ENCODE results near the gene GOLPH3L. TPM values are rescaled to one million over a fixed set of nuclear protein-coding genes. Genes with fewer than 3 reads are reported as not detected.

The GOLPH3L gene
- total and polyA plus RNA-seq, 2 of the 13 experiments (the other 11 are each of a cell fraction or from before 2014, with no cell fraction given) = 8.2 to 12.8 TPM

DNA sequence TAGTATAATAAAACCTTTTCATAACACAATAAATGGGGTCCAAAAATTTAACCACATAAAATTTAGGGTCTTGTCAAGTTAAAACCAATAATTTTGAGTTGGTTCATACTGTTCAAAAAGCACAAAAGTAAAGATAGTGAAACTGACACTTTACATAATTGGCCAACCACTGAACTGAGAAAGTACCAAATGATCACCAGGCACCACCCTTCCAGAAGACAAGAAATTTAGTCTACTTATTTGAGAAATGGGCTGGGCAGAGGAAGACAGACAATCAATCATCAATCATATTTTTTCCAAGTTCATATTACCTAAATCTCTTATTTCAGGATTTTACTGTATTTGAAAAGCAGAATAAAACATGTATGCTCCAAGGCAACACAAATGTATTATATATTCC is 6.5 kb upstream of the GOLPH3L start:
- no peaks in the 10 kb centered on the region for H3K36me3 ChIP-seq (replicated peaks in 1 of 2; ENCODE audit: control insufficient read depth in 1 of 2, insufficient read depth in 2 of 2, low read length in 2 of 2)
- H3K27me3 ChIP-seq (ENCODE audit: control insufficient read depth in 1 of 2, insufficient read depth in 2 of 2, low read length in 2 of 2) = no peaks in the 10 kb centered on the region; a peak in 1 of 5 replicates
- ChIA-PET CTCF (ENCODE audit: low intra/inter-chr PET ratio, low total read pairs) (no interaction called here), POLR2A (no interaction called here)
- no peak overlapping the region for H3K27ac ChIP-seq (ENCODE audit: extremely low read length, insufficient read depth, low read length)
- H3K4me2 ChIP-seq (ENCODE audit: low read depth, low read length) = no peak overlapping the region
- no peaks in the 10 kb centered on the region for H4K20me1 ChIP-seq (ENCODE audit: insufficient read depth, low read length)
- H3K4me3 ChIP-seq (replicated peaks in 1 of 3; ENCODE audit: insufficient read depth in 1 of 3, low read depth in 2 of 3, low read length in 3 of 3) = no peak overlapping the region
- H3K4me1 ChIP-seq (ENCODE audit: insufficient read depth, low read length) = peaks cover 9% of the 10 kb centered on the region; the same call in 1 of the 2 replicates
- no peak overlapping the region for H2AFZ ChIP-seq (ENCODE audit: low read length)
- TF ChIP-seq FOXM1 (CRISPR knock-in tag; IDR thresholded peaks at IDR 0.05) (no peak), KAT7 (CRISPR knock-in tag; IDR thresholded peaks at IDR 0.05; ENCODE audit: borderline replicate concordance) (no peak), ZBTB1 (CRISPR knock-in tag; IDR thresholded peaks at IDR 0.05; ENCODE audit: borderline replicate concordance) (no peak), CENPT (CRISPR knock-in tag; IDR thresholded peaks at IDR 0.05; ENCODE audit: low read depth) (no peak), AGO1 (IDR thresholded peaks at IDR 0.05; ENCODE audit: low read depth, low read length, poor library complexity, severe bottlenecking) (no peak), ZNF460 (CRISPR knock-in tag; IDR thresholded peaks at IDR 0.05; ENCODE audit: borderline replicate concordance) (no peak), ZNF572 (CRISPR knock-in tag; IDR thresholded peaks at IDR 0.05) (no peak), MTA1 (CRISPR knock-in tag; IDR thresholded peaks at IDR 0.05; ENCODE audit: borderline replicate concordance) (no peak), NBN (conservative IDR thresholded peaks at IDR 0.05) (no peak), ZNF615 (CRISPR knock-in tag; IDR thresholded peaks at IDR 0.05; ENCODE audit: borderline replicate concordance) (no peak)
- TF ChIP-seq, protein P1, sequence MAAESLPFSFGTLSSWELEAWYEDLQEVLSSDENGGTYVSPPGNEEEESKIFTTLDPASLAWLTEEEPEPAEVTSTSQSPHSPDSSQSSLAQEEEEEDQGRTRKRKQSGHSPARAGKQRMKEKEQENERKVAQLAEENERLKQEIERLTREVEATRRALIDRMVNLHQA (CRISPR knock-in tag; IDR thresholded peaks at IDR 0.05) = no peak
- TF ChIP-seq, protein P2, sequence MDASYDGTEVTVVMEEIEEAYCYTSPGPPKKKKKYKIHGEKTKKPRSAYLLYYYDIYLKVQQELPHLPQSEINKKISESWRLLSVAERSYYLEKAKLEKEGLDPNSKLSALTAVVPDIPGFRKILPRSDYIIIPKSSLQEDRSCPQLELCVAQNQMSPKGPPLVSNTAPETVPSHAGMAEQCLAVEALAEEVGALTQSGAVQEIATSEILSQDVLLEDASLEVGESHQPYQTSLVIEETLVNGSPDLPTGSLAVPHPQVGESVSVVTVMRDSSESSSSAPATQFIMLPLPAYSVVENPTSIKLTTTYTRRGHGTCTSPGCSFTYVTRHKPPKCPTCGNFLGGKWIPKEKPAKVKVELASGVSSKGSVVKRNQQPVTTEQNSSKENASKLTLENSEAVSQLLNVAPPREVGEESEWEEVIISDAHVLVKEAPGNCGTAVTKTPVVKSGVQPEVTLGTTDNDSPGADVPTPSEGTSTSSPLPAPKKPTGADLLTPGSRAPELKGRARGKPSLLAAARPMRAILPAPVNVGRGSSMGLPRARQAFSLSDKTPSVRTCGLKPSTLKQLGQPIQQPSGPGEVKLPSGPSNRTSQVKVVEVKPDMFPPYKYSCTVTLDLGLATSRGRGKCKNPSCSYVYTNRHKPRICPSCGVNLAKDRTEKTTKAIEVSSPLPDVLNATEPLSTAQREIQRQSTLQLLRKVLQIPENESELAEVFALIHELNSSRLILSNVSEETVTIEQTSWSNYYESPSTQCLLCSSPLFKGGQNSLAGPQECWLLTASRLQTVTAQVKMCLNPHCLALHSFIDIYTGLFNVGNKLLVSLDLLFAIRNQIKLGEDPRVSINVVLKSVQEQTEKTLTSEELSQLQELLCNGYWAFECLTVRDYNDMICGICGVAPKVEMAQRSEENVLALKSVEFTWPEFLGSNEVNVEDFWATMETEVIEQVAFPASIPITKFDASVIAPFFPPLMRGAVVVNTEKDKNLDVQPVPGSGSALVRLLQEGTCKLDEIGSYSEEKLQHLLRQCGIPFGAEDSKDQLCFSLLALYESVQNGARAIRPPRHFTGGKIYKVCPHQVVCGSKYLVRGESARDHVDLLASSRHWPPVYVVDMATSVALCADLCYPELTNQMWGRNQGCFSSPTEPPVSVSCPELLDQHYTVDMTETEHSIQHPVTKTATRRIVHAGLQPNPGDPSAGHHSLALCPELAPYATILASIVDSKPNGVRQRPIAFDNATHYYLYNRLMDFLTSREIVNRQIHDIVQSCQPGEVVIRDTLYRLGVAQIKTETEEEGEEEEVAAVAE (CRISPR knock-in tag; IDR thresholded peaks at IDR 0.05; ENCODE audit: borderline replicate concordance) = no peak
- TF ChIP-seq, protein P3, sequence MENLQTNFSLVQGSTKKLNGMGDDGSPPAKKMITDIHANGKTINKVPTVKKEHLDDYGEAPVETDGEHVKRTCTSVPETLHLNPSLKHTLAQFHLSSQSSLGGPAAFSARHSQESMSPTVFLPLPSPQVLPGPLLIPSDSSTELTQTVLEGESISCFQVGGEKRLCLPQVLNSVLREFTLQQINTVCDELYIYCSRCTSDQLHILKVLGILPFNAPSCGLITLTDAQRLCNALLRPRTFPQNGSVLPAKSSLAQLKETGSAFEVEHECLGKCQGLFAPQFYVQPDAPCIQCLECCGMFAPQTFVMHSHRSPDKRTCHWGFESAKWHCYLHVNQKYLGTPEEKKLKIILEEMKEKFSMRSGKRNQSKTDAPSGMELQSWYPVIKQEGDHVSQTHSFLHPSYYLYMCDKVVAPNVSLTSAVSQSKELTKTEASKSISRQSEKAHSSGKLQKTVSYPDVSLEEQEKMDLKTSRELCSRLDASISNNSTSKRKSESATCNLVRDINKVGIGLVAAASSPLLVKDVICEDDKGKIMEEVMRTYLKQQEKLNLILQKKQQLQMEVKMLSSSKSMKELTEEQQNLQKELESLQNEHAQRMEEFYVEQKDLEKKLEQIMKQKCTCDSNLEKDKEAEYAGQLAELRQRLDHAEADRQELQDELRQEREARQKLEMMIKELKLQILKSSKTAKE (CRISPR knock-in tag; IDR thresholded peaks at IDR 0.05; ENCODE audit: borderline replicate concordance) = no peak
- FAIRE-seq (no peak), DNase-seq (ENCODE audit: low spot score) (no peak), ATAC-seq (no peak)
- intact Hi-C loops (cut with micrococcal nuclease; ENCODE audit: unreplicated experiment) (no loop called here), in situ Hi-C loops (cut with HindIII; ENCODE audit: extremely low pct_ligation_motif_present, low pct_unique_long_range_greater_than_20kb) (no loop called here)
- no peaks in the 10 kb centered on the region for H3K79me2 ChIP-seq (ENCODE audit: insufficient read depth, low read length)
- no peaks in the 10 kb centered on the region for H3K9me3 ChIP-seq (ENCODE audit: low read length)
- H3K9ac ChIP-seq (ENCODE audit: insufficient read depth, low read depth, low read length) = no peak overlapping the region
- BruUV-seq (replicated peaks) = no TSS peak
